HepG2 (cell line): ENCODE results near the gene RIPOR3. TPM values are rescaled to one million over a fixed set of nuclear protein-coding genes. Genes with fewer than 3 reads are reported as not detected.

Experiments used
- ATF1 ChIP-seq: IDR thresholded peaks from 2 replicates; pipeline ENCODE4 v1.6.1; 2016; ENCODE audit warnings: mild to moderate bottlenecking, control low read depth
- FLYWCH1 ChIP-seq: sonication (generic); formaldehyde crosslinking; IDR thresholded peaks from 2 replicates; pipeline ENCODE4 v1.8.1; 2023; ENCODE audit warnings: mild to moderate bottlenecking, missing genetic modification reagents
- HNRNPUL1 ChIP-seq: fragments of 200-400 bp; formaldehyde crosslinking; IDR thresholded peaks from 2 replicates; pipeline ENCODE4 v1.6.1; 2017; ENCODE audit warnings: low read depth, mild to moderate bottlenecking, low read length, moderate library complexity
- HOXA7 ChIP-seq: sonication (generic); formaldehyde crosslinking; IDR thresholded peaks from 2 replicates; pipeline ENCODE4 v1.8.1; 2022; ENCODE audit warnings: mild to moderate bottlenecking, missing genetic modification reagents, moderate library complexity
- IKZF4 ChIP-seq: sonication (generic); formaldehyde crosslinking; IDR thresholded peaks from 2 replicates; pipeline ENCODE4 v1.5.1; 2020; ENCODE audit warnings: borderline replicate concordance, mild to moderate bottlenecking, low read depth, missing genetic modification reagents; ENCODE audit errors: not compliant biosample characterization
- KLF13 ChIP-seq: sonication (generic); formaldehyde crosslinking; IDR thresholded peaks from 2 replicates; pipeline ENCODE4 v1.4.0; 2020; ENCODE audit warnings: mild to moderate bottlenecking, missing genetic modification reagents
- KLF15 ChIP-seq: sonication (generic); formaldehyde crosslinking; IDR thresholded peaks from 2 replicates; pipeline ENCODE4 v1.8.1; 2023; ENCODE audit warnings: borderline replicate concordance, mild to moderate bottlenecking, inconsistent platforms, missing genetic modification reagents, mixed read lengths
- MIXL1 ChIP-seq: IDR thresholded peaks from 2 replicates; pipeline ENCODE4 v1.6.1; 2016
- POLR2A ChIP-seq, 2 experiments: IDR thresholded peaks; 2 replicates each; pipeline ENCODE4 v1.6.1; 2011; ENCODE audit warnings: low read depth in 2 of 2, low read length in 2 of 2, mild to moderate bottlenecking in 1 of 2, moderate library complexity in 1 of 2; ENCODE audit not compliant: insufficient read depth in 1 of 2
- SIN3A ChIP-seq: IDR thresholded peaks from 2 replicates; pipeline ENCODE4 v1.6.1; 2011; ENCODE audit warnings: low read depth, mild to moderate bottlenecking, control low read depth, low read length, borderline replicate concordance
- SIX4 ChIP-seq: sonication (generic); formaldehyde crosslinking; IDR thresholded peaks from 2 replicates; pipeline ENCODE4 v1.4.0; 2020; ENCODE audit warnings: missing genetic modification reagents
- THRA ChIP-seq: sonication (generic); formaldehyde crosslinking; IDR thresholded peaks from 2 replicates; pipeline ENCODE4 v1.4.0; 2020; ENCODE audit warnings: missing genetic modification reagents, borderline replicate concordance
- THYN1 ChIP-seq: sonication (generic); formaldehyde crosslinking; IDR thresholded peaks from 2 replicates; pipeline ENCODE4 v1.8.1; 2023; ENCODE audit warnings: low read depth, mild to moderate bottlenecking, moderate library complexity, missing genetic modification reagents, borderline replicate concordance
- ZBTB37 ChIP-seq: sonication (generic); formaldehyde crosslinking; IDR thresholded peaks from 2 replicates; pipeline ENCODE4 v1.4.0; 2020; ENCODE audit warnings: mild to moderate bottlenecking, missing genetic modification reagents
- ZFP82 ChIP-seq: sonication (generic); formaldehyde crosslinking; IDR thresholded peaks from 2 replicates; pipeline ENCODE4 v1.5.1; 2020; ENCODE audit warnings: mild to moderate bottlenecking, missing genetic modification reagents, borderline replicate concordance
- ZIK1 ChIP-seq: sonication (generic); formaldehyde crosslinking; IDR thresholded peaks from 2 replicates; pipeline ENCODE4 v1.5.0; 2020; ENCODE audit warnings: mild to moderate bottlenecking, low read depth, missing genetic modification reagents, borderline replicate concordance
- ZNF121 ChIP-seq: sonication (generic); formaldehyde crosslinking; IDR thresholded peaks from 2 replicates; pipeline ENCODE4 v1.5.0; 2020; ENCODE audit warnings: mild to moderate bottlenecking, missing genetic modification reagents
- ZNF451 ChIP-seq: sonication (generic); formaldehyde crosslinking; IDR thresholded peaks from 2 replicates; pipeline ENCODE4 v1.5.0; 2020; ENCODE audit warnings: mild to moderate bottlenecking, missing genetic modification reagents
- ZNF562 ChIP-seq: sonication (generic); formaldehyde crosslinking; IDR thresholded peaks from 2 replicates; pipeline ENCODE4 v1.8.0; 2022; ENCODE audit warnings: missing genetic modification reagents, borderline replicate concordance
- ZNF598 ChIP-seq: sonication (generic); formaldehyde crosslinking; IDR thresholded peaks from 2 replicates; pipeline ENCODE4 v1.5.1; 2020; ENCODE audit warnings: mild to moderate bottlenecking, missing genetic modification reagents, borderline replicate concordance
- ZUFSP ChIP-seq: sonication (generic); formaldehyde crosslinking; IDR thresholded peaks from 2 replicates; pipeline ENCODE4 v1.9.0; 2021; ENCODE audit warnings: missing genetic modification reagents, mild to moderate bottlenecking, borderline replicate concordance
- polyA plus RNA-seq, 8 experiments: library from polyadenylated mRNA; depleted of rRNA in 3 of 8; stranded (reverse) in 7 of 8; unstranded in 1 of 8; fragments of >200 nt; fragmentation: Illumina TruSeq in 4 of 8; extraction: Trizol in 4 of 8; gene quantifications; 2 replicates each; pipeline versions ENCODE4 v1.2.1 to v1.2.3, GENCODE V29; 2011 to 2016; ENCODE audit warnings: low read depth in 4 of 8, missing spikeins in 1 of 8, mixed read lengths in 1 of 8; ENCODE audit not compliant: insufficient read depth in 1 of 8
- total RNA-seq, 5 experiments: library from RNA; depleted of rRNA; stranded (reverse); fragments of >200 nt; fragmentation: Illumina TruSeq; extraction: Trizol; gene quantifications; 2 replicates each; pipeline ENCODE4 v1.2.3, GENCODE V29; 2016; ENCODE audit warnings: low read depth in 1 of 5
- TF ChIP-seq, protein P1 (sequence below): sonication (generic); formaldehyde crosslinking; IDR thresholded peaks from 2 replicates; pipeline ENCODE4 v1.8.0; 2022; ENCODE audit warnings: mild to moderate bottlenecking, missing genetic modification reagents, moderate library complexity
- TF ChIP-seq, protein P2 (sequence below): sonication (generic); formaldehyde crosslinking; IDR thresholded peaks from 2 replicates; pipeline ENCODE4 v1.4.0; 2020; ENCODE audit warnings: missing genetic modification reagents; ENCODE audit errors: not compliant biosample characterization

Gene RIPOR3
- total and polyA plus RNA-seq, 2 of the 13 experiments (the other 11 are each of a cell fraction or from before 2014, with no cell fraction given) = 0.18 TPM; not detected in 1

GRCh38 chr20:50645253-50646068, 45.9 kb downstream of the RIPOR3 start (continued):
- TF ChIP-seq FLYWCH1 (CRISPR knock-in tag) (no peak), ATF1 (CRISPR knock-in tag) (no peak), ZNF451 (CRISPR knock-in tag) (peak; percentile 80; the same call in 1 of the 2 replicates), HOXA7 (CRISPR knock-in tag) (no peak), THRA (peak; percentile 80), ZNF598 (peak; percentile 87; the same call in 1 of the 2 replicates), ZUFSP (CRISPR knock-in tag) (no peak), SIX4 (peak; percentile 82), ZNF562 (no peak), ZFP82 (CRISPR knock-in tag) (no peak), ZNF121 (no peak), THYN1 (CRISPR knock-in tag) (no peak), KLF15 (CRISPR knock-in tag) (no peak), POLR2A (IDR thresholded peaks at IDR 0.05; ENCODE audit: insufficient read depth in 1 of 2, low read depth in 2 of 2, low read length in 2 of 2) (peak in 1 of 2 experiments; percentile 56; a peak in 2 of 4 replicates), ZIK1 (CRISPR knock-in tag) (peak; percentile 82; the same call in 1 of the 2 replicates), KLF13 (CRISPR knock-in tag) (0 out of 2 replicates have a peak, but pooled peaks have one; percentile 61), ZBTB37 (CRISPR knock-in tag) (peak; percentile 88; the same call in 1 of the 2 replicates), SIN3A (peak; percentile 86), IKZF4 (CRISPR knock-in tag) (no peak), HNRNPUL1 (no peak), MIXL1 (CRISPR knock-in tag) (peak; percentile 96)
- TF ChIP-seq, protein P1, sequence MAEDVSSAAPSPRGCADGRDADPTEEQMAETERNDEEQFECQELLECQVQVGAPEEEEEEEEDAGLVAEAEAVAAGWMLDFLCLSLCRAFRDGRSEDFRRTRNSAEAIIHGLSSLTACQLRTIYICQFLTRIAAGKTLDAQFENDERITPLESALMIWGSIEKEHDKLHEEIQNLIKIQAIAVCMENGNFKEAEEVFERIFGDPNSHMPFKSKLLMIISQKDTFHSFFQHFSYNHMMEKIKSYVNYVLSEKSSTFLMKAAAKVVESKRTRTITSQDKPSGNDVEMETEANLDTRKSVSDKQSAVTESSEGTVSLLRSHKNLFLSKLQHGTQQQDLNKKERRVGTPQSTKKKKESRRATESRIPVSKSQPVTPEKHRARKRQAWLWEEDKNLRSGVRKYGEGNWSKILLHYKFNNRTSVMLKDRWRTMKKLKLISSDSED (CRISPR knock-in tag) = no peak
- TF ChIP-seq, protein P2, sequence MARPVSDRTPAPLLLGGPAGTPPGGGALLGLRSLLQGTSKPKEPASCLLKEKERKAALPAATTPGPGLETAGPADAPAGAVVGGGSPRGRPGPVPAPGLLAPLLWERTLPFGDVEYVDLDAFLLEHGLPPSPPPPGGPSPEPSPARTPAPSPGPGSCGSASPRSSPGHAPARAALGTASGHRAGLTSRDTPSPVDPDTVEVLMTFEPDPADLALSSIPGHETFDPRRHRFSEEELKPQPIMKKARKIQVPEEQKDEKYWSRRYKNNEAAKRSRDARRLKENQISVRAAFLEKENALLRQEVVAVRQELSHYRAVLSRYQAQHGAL (CRISPR knock-in tag) = peak; percentile 62
